ENCODE data around the gene HYAL3. TPM values are rescaled to one million over a fixed set of nuclear protein-coding genes. Genes with fewer than 3 reads are reported as not detected.

The HYAL3 gene
- total RNA-seq, 4 donors from 2014 or later: 2.1 to 6.7 (median 3.4) TPM

DNA sequence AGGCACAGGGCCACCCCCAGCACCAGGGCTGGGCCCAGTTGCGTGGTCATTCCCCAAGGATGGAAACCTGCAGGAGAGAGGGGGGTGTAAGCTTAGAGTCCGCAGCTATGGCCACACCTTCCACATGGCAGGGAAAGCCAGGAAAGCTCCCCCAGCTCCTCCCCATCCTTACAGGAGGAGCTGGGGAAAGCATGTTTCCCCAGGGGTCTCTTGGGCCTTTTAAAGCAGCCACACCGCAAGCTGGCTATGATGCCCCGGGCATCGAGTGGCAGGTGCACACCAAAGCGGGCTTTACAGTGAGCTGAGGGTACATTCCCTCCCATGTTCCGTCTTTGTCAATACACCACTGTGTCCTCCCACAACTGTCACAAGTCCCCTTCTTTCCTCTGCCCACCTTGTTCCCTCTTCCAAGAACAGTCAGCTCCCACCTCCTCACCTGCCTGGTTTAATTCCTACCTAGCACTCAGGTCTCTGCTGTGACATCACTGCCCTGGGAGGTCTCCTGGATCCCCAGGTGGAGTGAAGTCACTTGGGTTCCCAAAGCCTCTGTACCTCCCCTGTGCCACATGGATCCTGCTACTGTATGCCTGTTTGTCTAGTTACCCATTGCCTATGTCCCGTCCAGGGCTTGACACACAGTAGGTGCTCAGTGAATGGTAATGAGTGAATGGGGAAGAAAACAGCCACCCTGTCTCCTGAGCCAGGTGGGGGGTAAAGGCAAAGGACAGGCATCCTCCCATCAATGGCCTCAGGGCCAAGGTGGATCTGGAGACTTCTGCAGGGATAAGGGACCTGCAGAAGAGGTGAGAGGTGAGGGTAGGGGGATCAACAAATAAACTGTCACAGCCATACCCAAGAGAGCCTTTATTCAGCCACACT, 3.4 kb downstream of the HYAL3 start:
- H3K4me1 ChIP-seq: peaks cover 40 to 55% (median 47%) of the 10 kb centered on the region in 4 donors
- DNase-seq (ENCODE audit: extremely low spot score): no peak
- no peak overlapping the region for H3K27ac ChIP-seq (replicated peaks in 1 of 4)
- H3K9me3 ChIP-seq: no peaks in the 10 kb centered on the region
- H3K4me3 ChIP-seq: no peak overlapping the region
- H3K36me3 ChIP-seq: peaks cover 0 to 9% (median 0%) of the 10 kb centered on the region in 4 donors
- no peaks in the 10 kb centered on the region for H3K27me3 ChIP-seq
- TF ChIP-seq, protein P1, sequence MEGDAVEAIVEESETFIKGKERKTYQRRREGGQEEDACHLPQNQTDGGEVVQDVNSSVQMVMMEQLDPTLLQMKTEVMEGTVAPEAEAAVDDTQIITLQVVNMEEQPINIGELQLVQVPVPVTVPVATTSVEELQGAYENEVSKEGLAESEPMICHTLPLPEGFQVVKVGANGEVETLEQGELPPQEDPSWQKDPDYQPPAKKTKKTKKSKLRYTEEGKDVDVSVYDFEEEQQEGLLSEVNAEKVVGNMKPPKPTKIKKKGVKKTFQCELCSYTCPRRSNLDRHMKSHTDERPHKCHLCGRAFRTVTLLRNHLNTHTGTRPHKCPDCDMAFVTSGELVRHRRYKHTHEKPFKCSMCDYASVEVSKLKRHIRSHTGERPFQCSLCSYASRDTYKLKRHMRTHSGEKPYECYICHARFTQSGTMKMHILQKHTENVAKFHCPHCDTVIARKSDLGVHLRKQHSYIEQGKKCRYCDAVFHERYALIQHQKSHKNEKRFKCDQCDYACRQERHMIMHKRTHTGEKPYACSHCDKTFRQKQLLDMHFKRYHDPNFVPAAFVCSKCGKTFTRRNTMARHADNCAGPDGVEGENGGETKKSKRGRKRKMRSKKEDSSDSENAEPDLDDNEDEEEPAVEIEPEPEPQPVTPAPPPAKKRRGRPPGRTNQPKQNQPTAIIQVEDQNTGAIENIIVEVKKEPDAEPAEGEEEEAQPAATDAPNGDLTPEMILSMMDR (IDR thresholded peaks at IDR 0.05): no peak
- TF ChIP-seq POLR2AphosphoS5 (IDR thresholded peaks at IDR 0.05): no peak
- no peak for TF ChIP-seq POLR2A (IDR thresholded peaks at IDR 0.05; ENCODE audit: low read depth)
- no peak for TF ChIP-seq EP300 (IDR thresholded peaks at IDR 0.05)
- intact Hi-C loops (cut with DNase I): no loop called here
- 82% methylated on average over 6 of the region's 8 CpGs for WGBS

DNA sequence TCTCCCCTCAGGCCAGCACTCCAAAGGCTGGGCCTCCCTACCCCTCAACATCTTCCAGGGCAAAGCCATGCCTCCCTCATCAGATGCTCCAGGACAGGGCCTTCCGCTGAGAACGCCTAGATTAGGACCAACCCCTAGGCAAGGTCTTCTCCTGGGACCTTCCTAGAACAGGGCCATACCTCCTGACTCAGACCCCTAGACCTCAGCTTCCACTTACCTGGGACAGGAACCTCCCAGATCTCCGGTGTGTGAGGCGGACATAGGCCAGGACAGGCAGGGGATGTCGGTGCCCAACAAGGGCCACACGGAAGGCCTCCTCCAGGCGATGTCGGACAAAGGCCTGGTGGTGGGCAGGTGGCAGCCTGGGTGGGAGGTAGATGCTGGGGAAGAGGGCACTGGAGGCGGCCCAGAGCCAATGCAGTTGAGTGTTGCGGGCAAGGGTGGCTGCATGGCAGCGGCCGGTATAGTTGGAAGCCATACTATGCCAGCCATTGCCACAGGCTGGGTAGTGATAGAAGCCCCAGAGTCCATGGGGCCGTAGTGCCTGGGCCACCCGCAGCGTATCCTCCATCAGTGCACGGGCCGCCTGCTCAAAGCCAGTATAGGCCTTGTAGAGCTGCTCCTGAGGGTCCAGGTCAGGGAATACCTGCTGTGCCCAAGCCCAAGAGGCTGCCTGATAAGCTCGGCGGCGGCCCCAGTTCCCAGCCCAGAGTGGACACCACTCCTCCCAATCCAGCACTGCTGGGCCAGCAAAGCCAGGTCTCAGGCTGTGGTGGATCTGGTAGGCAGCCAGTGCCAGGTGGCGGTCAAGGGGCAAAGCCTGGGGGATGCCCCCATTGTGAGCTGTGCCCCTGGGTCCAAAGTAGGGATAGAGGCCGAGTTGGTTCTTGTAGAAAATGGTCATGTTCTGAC, 4.5 kb downstream of the HYAL3 start:
- peaks cover 33 to 55% (median 44%) of the 10 kb centered on the region in 4 donors for H3K4me1 ChIP-seq
- no peak overlapping the region for H3K27ac ChIP-seq (replicated peaks in 1 of 4)
- 92% methylated on average over 22 of the region's 22 CpGs for WGBS
- no peak for DNase-seq (ENCODE audit: extremely low spot score)
- intact Hi-C loops (cut with DNase I): no loop called here
- TF ChIP-seq, protein P1 (IDR thresholded peaks at IDR 0.05): no peak
- no peak for TF ChIP-seq EP300 (IDR thresholded peaks at IDR 0.05)
- TF ChIP-seq POLR2A (IDR thresholded peaks at IDR 0.05; ENCODE audit: low read depth): no peak
- TF ChIP-seq POLR2AphosphoS5 (IDR thresholded peaks at IDR 0.05): no peak
- peaks cover 8 to 17% (median 9%) of the 10 kb centered on the region in 4 donors for H3K36me3 ChIP-seq
- H3K4me3 ChIP-seq: no peak overlapping the region
- H3K27me3 ChIP-seq: no peaks in the 10 kb centered on the region
- H3K9me3 ChIP-seq: no peaks in the 10 kb centered on the region

DNA sequence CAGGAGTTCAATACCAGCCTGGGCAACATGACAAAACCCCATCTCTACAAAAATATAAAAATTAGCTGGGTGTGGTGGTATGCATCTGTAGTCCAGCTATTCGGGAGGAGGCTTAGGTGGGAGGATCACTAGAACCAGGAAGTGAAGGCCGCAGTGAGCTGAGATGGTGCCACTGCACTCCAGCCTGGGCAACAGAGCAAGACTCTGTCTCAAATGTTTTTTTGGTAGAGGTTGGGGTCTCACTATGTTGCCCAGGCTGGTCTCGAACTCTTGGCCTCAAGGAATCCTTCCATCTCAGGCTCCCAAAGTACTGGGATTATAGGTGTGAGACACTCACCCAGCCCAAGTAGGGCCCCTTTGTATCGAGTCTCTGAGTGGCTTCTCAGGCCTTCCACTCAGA, 5.1 kb downstream of the HYAL3 start:
- no peak overlapping the region for H3K4me3 ChIP-seq
- no peaks in the 10 kb centered on the region for H3K9me3 ChIP-seq
- no peak for DNase-seq (ENCODE audit: extremely low spot score)
- no peak for TF ChIP-seq POLR2AphosphoS5 (IDR thresholded peaks at IDR 0.05)
- TF ChIP-seq, protein P1 (IDR thresholded peaks at IDR 0.05): no peak
- TF ChIP-seq POLR2A (IDR thresholded peaks at IDR 0.05; ENCODE audit: low read depth): no peak
- TF ChIP-seq EP300 (IDR thresholded peaks at IDR 0.05): no peak
- 100% methylated on average over 4 of the region's 4 CpGs for WGBS
- intact Hi-C loops (cut with DNase I): no loop called here
- peaks cover 14 to 24% (median 15%) of the 10 kb centered on the region in 4 donors for H3K36me3 ChIP-seq
- no peaks in the 10 kb centered on the region for H3K27me3 ChIP-seq
- no peak overlapping the region for H3K27ac ChIP-seq (replicated peaks in 1 of 4)
- peaks cover 32 to 54% (median 42%) of the 10 kb centered on the region in 4 donors for H3K4me1 ChIP-seq

DNA sequence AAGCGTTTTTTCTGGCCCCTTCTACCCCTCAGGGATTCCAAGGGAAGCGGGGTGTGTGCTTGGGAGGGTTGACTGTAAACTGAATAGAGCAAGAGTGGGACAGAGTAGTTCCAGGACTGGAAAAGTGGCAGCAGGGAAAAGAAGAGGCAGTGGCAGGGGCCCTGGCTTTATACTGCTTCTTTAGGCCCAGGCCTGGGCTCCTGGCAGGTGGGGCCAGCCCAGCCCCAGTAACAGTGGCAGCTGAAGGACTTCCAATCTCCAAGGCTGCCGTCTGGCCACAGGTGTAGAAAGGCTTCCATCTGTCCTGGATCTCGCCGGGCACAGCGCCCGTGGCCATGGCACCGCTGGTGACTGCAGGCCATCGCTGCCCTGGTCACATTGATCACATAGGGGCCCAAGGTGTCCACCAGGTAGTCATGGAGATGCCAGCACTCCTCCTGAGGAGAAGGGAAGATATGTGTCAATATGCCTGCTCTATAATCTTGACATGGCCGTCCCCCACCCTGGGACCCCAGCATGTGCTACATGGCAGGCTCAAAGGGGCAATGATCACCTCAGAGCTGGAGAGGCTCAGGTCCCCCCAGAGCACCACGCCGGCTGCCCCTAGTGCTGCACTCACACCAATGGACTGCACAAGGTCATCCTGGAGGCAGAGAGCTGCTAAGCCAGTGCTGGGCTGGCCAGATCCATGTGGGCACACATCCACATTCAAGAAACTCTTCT, 6.0 kb downstream of the HYAL3 start:
- Histone ChIP-seq H3K4me1 (peaks cover 25 to 46% (median 34%) of the 10 kb centered on the region in 4 donors), H3K27me3 (no peaks in the 10 kb centered on the region), H3K27ac (replicated peaks in 1 of 4) (peak overlapping the region; percentile 87 to 95 (median 92)), H3K4me3 (peak overlapping the region; percentile 82 to 99 (median 94)), H3K9me3 (no peaks in the 10 kb centered on the region), H3K36me3 (peaks cover 23 to 32% (median 24%) of the 10 kb centered on the region in 4 donors)
- intact Hi-C loops (cut with DNase I): no loop called here
- no peak for DNase-seq (ENCODE audit: extremely low spot score)
- TF ChIP-seq POLR2AphosphoS5 (IDR thresholded peaks at IDR 0.05) (no peak), POLR2A (IDR thresholded peaks at IDR 0.05; ENCODE audit: low read depth) (no peak), EP300 (IDR thresholded peaks at IDR 0.05) (no peak)
- TF ChIP-seq, protein P1 (IDR thresholded peaks at IDR 0.05): no peak
- WGBS: 72% methylated on average over 10 of the region's 12 CpGs

All from esophagus muscularis mucosa (tissue), 4 donors.